Mucosa of rectum (tissue), 2 donors: ENCODE results near the gene ARHGEF19.
A peak's percentile ranks its signal among the peaks of the same experiment; 100 is the strongest.
"Not testable (repeated sequence)": the region's sequence is repeated elsewhere in the genome, so short reads cannot be mapped to it uniquely, and the experiment has no call there.

Experiments
- H3K27ac ChIP-seq, 2 donors: one replicate each; pipeline ENCODE4 v1.7.0; 2013; ENCODE audit warnings: inconsistent platforms in 2 of 2, low read depth in 2 of 2, low read length in 2 of 2
- H3K27me3 ChIP-seq, 2 donors: one replicate each; pipeline ENCODE4 v1.7.0; 2013; ENCODE audit warnings: low read length in 2 of 2; ENCODE audit not compliant: control insufficient read depth in 2 of 2, insufficient read depth in 2 of 2
- H3K36me3 ChIP-seq, 2 donors: one replicate each; pipeline ENCODE4 v1.7.0; 2013; ENCODE audit warnings: low read length in 2 of 2; ENCODE audit not compliant: control insufficient read depth in 2 of 2, insufficient read depth in 2 of 2
- H3K4me1 ChIP-seq, 2 donors: one replicate each; pipeline ENCODE4 v1.7.0; 2013; ENCODE audit warnings: low read length in 2 of 2, mild to moderate bottlenecking in 1 of 2; ENCODE audit not compliant: control insufficient read depth in 2 of 2, insufficient read depth in 2 of 2
- H3K4me3 ChIP-seq, 2 donors: one replicate each; pipeline ENCODE4 v1.7.0; 2013; ENCODE audit warnings: low read length in 2 of 2
- H3K9ac ChIP-seq, 2 donors: one replicate each; pipeline ENCODE4 v1.7.0; 2013; ENCODE audit warnings: low read length in 2 of 2, low read depth in 1 of 2, mild to moderate bottlenecking in 1 of 2
- H3K9me3 ChIP-seq, 2 donors: one replicate each; pipeline ENCODE4 v1.7.0; 2013; ENCODE audit warnings: low read length in 2 of 2; ENCODE audit not compliant: control insufficient read depth in 2 of 2
- donor health status: healthy.
- donor health status: Normal muscosa, but diverticular disease.

The ARHGEF19 gene

GRCh38 chr1:16212251-16212961, at the start of gene ARHGEF19:
TSS of gene ARHGEF19 (minus strand) at chr1:16212652. CDS start at chr1:16209054, 3,598 bp downstream.
- no peaks in the 10 kb centered on the region for H3K36me3 ChIP-seq
- no peak within 1 kb of the TSS for H3K4me3 ChIP-seq
- H3K27me3 ChIP-seq: no peaks in the 10 kb centered on the region
- no peak within 1 kb of the TSS for H3K27ac ChIP-seq
- H3K4me1 ChIP-seq: peaks cover 17% of the 10 kb centered on the region in 2 donors
- no peaks in the 10 kb centered on the region for H3K9me3 ChIP-seq
- peak within 1 kb of the TSS in 1 of 2 donors; percentile 34 for H3K9ac ChIP-seq

GRCh38 chr1:16262067-16262466, 49.6 kb upstream of the ARHGEF19 start:
- Histone ChIP-seq H3K4me1 (no peaks in the 10 kb centered on the region), H3K36me3 (peaks cover 0 to 3% of the 10 kb centered on the region in 2 donors), H3K27ac (no peak overlapping the region), H3K9me3 (no peaks in the 10 kb centered on the region), H3K27me3 (no peaks in the 10 kb centered on the region), H3K9ac (no peak overlapping the region), H3K4me3 (no peak overlapping the region)

DNA sequence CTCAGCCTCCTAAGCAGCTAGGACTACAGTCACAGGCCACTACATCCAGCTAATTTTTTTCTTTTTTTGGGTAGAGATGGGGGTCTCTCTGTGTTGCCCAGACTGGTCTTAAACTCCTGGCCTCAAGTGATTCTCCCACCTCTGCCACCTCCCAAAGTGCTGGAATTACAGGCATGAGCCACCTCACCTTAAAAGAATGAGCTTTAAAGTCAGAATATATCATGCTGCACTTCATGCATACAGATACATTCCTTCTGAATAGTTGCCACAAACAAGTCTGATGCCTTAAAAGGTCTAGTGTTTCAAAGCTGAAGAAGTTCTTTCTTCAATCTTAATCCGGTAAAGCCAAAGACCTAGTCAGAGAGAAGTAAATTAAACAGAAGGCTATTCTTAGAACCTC, 48.4 kb upstream of the ARHGEF19 start:
- Histone ChIP-seq H3K36me3 (peaks cover 2 to 6% of the 10 kb centered on the region in 2 donors), H3K9me3 (no peaks in the 10 kb centered on the region), H3K4me1 (no peaks in the 10 kb centered on the region), H3K9ac (no peak overlapping the region), H3K27ac (no peak overlapping the region), H3K27me3 (no peaks in the 10 kb centered on the region), H3K4me3 (no peak overlapping the region)

- Histone ChIP-seq H3K9me3 (no peaks in the 10 kb centered on the region), H3K27ac (no peak overlapping the region), H3K9ac (no peak overlapping the region), H3K36me3 (peaks cover 10 to 22% of the 10 kb centered on the region in 2 donors), H3K27me3 (no peaks in the 10 kb centered on the region), H3K4me1 (no peaks in the 10 kb centered on the region), H3K4me3 (no peak overlapping the region)
These were observed 46.2 kb upstream of the ARHGEF19 start for GRCh38 chr1:16258591-16259135.

- Histone ChIP-seq H3K36me3 (peaks cover 15 to 27% of the 10 kb centered on the region in 2 donors), H3K9ac (no peak overlapping the region), H3K4me3 (no peak overlapping the region), H3K4me1 (no peaks in the 10 kb centered on the region), H3K9me3 (no peaks in the 10 kb centered on the region), H3K27ac (no peak overlapping the region), H3K27me3 (no peaks in the 10 kb centered on the region)
These were observed 45.5 kb upstream of the ARHGEF19 start for GRCh38 chr1:16257968-16258367.

GRCh38 chr1:16257556-16257955, 45.1 kb upstream of the ARHGEF19 start:
- H3K4me1 ChIP-seq, H3K27me3 ChIP-seq: not testable (repeated sequence)
- H3K36me3 ChIP-seq: peaks cover 15 to 29% of the 10 kb centered on the region in 2 donors

DNA sequence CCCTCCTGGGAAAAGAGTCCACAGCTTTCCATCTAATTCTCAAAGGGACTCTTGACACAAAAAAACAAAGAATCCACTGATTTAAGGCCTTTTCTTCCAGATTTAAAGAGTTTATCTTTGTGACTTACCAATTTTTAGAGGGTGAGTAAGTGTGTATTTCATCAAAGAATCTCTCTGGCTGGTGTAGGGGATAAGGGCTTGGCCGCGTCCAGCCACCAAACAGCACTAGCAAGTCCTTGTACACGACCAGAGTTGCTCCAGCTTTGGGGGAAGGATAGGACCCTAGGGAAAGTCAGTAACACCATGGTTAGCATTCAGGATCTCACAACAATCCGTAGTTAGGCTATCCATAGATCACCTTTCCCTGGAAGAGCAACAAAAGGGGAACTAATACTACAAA, 44.0 kb upstream of the ARHGEF19 start:
- Histone ChIP-seq H3K4me3 (no peak overlapping the region), H3K4me1 (no peaks in the 10 kb centered on the region), H3K36me3 (peaks cover 17 to 38% of the 10 kb centered on the region in 2 donors), H3K27ac (no peak overlapping the region), H3K9ac (no peak overlapping the region), H3K9me3 (no peaks in the 10 kb centered on the region), H3K27me3 (no peaks in the 10 kb centered on the region)

More at GRCh38 chr1:16257556-16257955, 45.1 kb upstream of the ARHGEF19 start:
- H3K9ac ChIP-seq, H3K9me3 ChIP-seq, H3K27ac ChIP-seq, H3K4me3 ChIP-seq: not testable (repeated sequence)

DNA sequence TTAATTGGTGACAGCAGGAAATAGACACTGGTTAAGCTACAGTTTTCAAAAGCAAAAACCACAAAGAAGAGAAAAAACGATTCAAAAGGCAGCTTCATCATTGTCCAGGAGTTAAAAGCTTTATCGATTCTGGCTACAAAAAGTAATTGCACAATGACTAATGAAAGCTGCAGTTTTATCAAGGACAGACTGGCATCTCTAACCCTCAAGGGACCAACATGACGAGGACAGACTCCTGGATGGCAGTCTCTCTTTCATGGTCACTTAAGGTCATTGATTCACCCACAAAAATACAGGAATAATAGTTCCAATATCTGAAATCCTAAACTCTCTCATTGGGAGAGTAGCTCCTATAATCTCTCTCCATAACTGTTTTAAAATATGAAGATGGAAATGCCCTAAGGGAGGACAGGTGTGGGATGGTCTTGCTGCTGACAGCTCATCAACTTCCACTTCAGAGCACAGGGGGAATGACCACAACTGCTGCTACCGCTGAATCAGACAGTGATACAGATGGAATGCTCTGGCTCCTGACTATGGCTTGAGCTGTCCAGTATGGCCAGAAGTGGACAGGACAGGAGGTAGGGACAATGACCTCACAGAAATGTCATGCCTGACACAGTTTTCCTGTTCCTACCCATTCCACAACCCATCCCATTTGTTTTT, 41.9 kb upstream of the ARHGEF19 start:
- Histone ChIP-seq H3K9me3 (no peaks in the 10 kb centered on the region), H3K4me3 (no peak overlapping the region), H3K4me1 (no peaks in the 10 kb centered on the region), H3K27me3 (no peaks in the 10 kb centered on the region), H3K27ac (no peak overlapping the region), H3K36me3 (peaks cover 27 to 48% of the 10 kb centered on the region in 2 donors), H3K9ac (no peak overlapping the region)

DNA sequence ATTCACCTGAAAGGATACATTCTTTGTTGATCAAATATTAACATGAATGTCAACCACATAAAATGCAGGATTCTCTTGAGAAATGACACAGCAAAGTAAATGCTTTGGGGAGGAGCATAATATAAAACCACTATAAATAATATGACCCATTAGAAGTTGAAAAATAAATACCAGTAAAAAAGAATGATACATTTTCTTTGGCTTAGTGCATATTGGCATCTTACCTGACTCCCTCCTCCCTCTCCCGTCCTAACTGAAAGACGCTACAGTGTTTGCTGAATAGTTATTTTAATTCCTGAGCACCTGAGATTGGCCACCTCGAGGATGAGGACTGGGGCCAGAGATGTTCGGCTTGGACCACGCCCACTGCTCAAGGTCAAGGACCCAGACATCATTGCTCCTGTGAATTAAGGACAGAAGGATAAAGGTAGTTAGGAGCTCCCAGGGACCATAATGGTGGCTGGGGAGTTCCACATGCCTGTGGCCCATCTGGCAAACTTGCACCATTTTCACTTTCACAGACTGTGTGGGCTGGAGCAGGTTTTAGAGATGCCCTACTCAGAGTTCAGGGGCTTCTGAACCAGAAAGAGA, 41.0 kb upstream of the ARHGEF19 start:
- no peak overlapping the region for H3K9ac ChIP-seq
- peaks cover 27 to 48% of the 10 kb centered on the region in 2 donors for H3K36me3 ChIP-seq
- H3K27me3 ChIP-seq: no peaks in the 10 kb centered on the region
- no peak overlapping the region for H3K27ac ChIP-seq
- H3K9me3 ChIP-seq: no peaks in the 10 kb centered on the region
- H3K4me3 ChIP-seq: no peak overlapping the region
- peaks cover 4 to 5% of the 10 kb centered on the region in 2 donors for H3K4me1 ChIP-seq

GRCh38 chr1:16252912-16253311, 40.5 kb upstream of the ARHGEF19 start:
- H3K4me3 ChIP-seq: no peak overlapping the region
- peaks cover 27 to 48% of the 10 kb centered on the region in 2 donors for H3K36me3 ChIP-seq
- no peak overlapping the region for H3K9ac ChIP-seq
- H3K9me3 ChIP-seq: no peaks in the 10 kb centered on the region
- no peaks in the 10 kb centered on the region for H3K27me3 ChIP-seq
- H3K27ac ChIP-seq: no peak overlapping the region
- peaks cover 8 to 9% of the 10 kb centered on the region in 2 donors for H3K4me1 ChIP-seq
